ENCODE measurements around the gene FLRT1.

Gene FLRT1

DNA sequence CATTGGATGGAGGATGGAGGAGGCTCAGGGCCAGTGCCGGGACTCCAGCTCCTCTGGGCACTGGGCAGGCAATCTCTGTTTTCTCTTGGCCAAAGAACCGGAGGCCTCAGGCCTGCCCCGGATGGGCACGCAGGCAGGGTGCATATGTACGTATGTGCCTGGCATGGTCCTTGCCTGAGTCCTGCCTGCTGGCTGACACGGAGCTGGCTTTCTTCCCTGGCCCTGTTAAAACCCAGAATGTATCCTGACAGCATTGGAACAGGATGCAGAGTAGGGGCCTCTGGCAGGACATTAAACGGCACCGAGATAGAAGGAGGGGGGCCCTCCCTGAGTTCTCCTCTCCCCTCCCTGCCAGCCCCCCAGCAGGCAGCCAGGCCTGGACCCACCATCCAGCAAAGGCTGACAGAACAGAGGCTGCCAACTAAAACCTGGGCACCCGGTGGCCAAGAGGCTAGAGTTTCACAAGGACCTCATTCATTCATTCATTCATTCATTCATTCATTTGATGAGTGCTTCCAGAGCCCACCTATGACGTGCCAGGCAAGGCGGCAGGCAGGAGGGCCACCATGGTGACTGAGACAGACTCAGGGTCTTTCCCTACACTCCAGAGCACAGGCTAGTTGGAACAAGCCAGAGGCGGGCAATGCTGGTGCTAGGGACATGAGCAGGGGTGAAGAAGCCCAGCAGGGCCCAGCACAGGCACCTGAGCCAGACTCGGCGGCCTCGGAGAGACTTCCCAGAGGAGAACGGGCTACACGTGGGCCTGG is 28.8 kb downstream of the FLRT1 start:
- DNase-seq (ENCODE audit: insufficient read length) (no peak), FAIRE-seq (no peak)
- TF ChIP-seq POLR2AphosphoS5 (IDR thresholded peaks at IDR 0.05; ENCODE audit: low read depth, low read length) = no peak
- TF ChIP-seq TAF1 (IDR thresholded peaks at IDR 0.05; ENCODE audit: borderline replicate concordance, low read depth, low read length) = no peak
- TF ChIP-seq POLR2A (IDR thresholded peaks at IDR 0.05; ENCODE audit: low read depth, low read length) = no peak

DNA sequence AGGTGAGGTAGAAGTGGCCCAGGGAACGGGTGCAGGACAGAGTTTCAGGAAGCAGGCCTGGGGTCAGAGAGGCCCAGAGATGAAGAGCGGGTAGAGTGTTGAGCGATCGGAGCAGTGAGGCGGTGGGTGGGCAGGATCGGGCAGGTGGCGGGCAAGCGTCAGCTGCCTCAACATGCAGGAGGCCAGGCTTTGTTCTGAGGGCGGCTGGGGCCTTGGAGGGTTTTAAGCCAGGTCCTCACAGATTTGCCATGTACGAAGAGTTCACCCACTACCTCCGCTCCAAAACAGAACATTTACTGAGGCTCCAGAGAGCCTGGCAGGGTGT is 29.4 kb downstream of the FLRT1 start:
- FAIRE-seq (no peak), DNase-seq (ENCODE audit: insufficient read length) (no peak)
- TF ChIP-seq POLR2AphosphoS5 (IDR thresholded peaks at IDR 0.05; ENCODE audit: low read depth, low read length) (no peak), POLR2A (IDR thresholded peaks at IDR 0.05; ENCODE audit: low read depth, low read length) (no peak), TAF1 (IDR thresholded peaks at IDR 0.05; ENCODE audit: borderline replicate concordance, low read depth, low read length) (no peak)

DNA sequence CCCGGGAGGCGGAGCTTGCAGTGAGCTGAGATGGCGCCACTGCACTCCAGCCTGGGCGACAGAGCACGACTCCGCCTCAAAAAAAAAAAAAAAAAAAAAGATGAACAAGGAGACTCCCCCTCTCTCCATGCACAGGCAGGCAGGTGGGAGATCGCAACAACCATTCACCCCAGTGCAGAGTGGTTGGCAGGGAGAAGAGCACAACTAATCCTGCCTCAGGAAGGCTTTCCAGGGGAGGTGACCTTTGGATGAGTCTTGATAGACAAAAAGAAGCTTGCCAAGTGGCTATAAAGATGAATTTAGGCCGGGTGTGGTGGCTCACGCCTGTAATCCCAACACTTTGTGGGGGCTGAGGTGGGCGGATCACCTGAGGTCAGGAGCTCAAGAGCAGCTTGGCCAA is 30.0 kb downstream of the FLRT1 start:
- FAIRE-seq (no peak), DNase-seq (ENCODE audit: insufficient read length) (no peak)
- no peak for TF ChIP-seq POLR2A (IDR thresholded peaks at IDR 0.05; ENCODE audit: low read depth, low read length)

GRCh38 chr11:64067230-64067993 is 31.7 kb downstream of the FLRT1 start:
- TF ChIP-seq POLR2A (IDR thresholded peaks at IDR 0.05; ENCODE audit: low read depth, low read length) (no peak), POLR2AphosphoS5 (IDR thresholded peaks at IDR 0.05; ENCODE audit: low read depth, low read length) (no peak), TAF1 (IDR thresholded peaks at IDR 0.05; ENCODE audit: borderline replicate concordance, low read depth, low read length) (no peak)
- no peak for FAIRE-seq
- no peak for DNase-seq (ENCODE audit: insufficient read length)

DNA sequence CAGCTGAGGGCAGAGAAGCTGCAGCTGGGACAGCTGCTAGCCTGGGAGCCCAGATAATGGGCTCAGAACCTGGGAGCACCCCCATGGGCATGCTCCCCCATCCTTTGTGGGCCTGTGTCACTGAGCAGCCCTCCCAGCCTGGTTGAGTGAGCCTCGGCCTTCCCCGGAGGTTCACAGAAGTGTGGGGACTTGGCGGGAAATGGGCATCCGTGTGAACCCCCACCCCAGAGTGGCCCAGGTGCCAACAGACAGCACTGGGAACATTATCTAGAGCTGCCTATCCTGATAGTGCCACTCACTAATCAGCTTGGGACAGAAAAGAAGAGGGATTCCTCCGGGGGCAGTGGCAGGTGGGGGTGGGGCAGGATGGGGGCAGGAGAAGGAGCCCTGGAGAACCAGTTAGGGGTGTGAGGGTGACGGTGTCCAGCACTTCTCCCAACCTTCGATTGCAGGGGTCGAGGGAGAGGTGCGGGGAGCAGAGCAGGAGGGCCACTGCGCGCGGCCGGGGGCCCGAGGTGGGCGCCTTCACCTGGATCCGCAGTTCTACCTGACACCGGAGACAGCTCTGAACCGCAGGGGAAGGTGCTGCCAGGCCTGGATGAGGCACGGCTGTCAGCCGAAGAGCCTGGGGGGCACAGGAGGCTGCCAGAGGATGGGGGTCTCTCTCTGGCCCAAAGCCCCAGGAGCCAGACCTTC is 33.1 kb downstream of the FLRT1 start:
- FAIRE-seq (no peak), DNase-seq (ENCODE audit: insufficient read length) (no peak)
- TF ChIP-seq POLR2AphosphoS5 (IDR thresholded peaks at IDR 0.05; ENCODE audit: low read depth, low read length) (no peak), POLR2A (IDR thresholded peaks at IDR 0.05; ENCODE audit: low read depth, low read length) (no peak), TAF1 (IDR thresholded peaks at IDR 0.05; ENCODE audit: borderline replicate concordance, low read depth, low read length) (no peak)

GRCh38 chr11:64069401-64070313 is 33.9 kb downstream of the FLRT1 start:
- DNase-seq (ENCODE audit: insufficient read length) (no peak), FAIRE-seq (no peak)
- no peak for TF ChIP-seq POLR2A (IDR thresholded peaks at IDR 0.05; ENCODE audit: low read depth, low read length)
- no peak for TF ChIP-seq POLR2AphosphoS5 (IDR thresholded peaks at IDR 0.05; ENCODE audit: low read depth, low read length)
- no peak for TF ChIP-seq TAF1 (IDR thresholded peaks at IDR 0.05; ENCODE audit: borderline replicate concordance, low read depth, low read length)

- DNase-seq (ENCODE audit: insufficient read length) = no peak
- TF ChIP-seq POLR2AphosphoS5 (IDR thresholded peaks at IDR 0.05; ENCODE audit: low read depth, low read length) = no peak
- no peak for TF ChIP-seq POLR2A (IDR thresholded peaks at IDR 0.05; ENCODE audit: low read depth, low read length)
- TF ChIP-seq TAF1 (IDR thresholded peaks at IDR 0.05; ENCODE audit: borderline replicate concordance, low read depth, low read length) = no peak
- no peak for FAIRE-seq
Observed at GRCh38 chr11:64070314-64070681, 34.6 kb downstream of the FLRT1 start.

GRCh38 chr11:64071849-64072248 is 36.1 kb downstream of the FLRT1 start:
- DNase-seq (ENCODE audit: insufficient read length) (no peak), FAIRE-seq (no peak)
- TF ChIP-seq TAF1 (IDR thresholded peaks at IDR 0.05; ENCODE audit: borderline replicate concordance, low read depth, low read length) (no peak), POLR2AphosphoS5 (IDR thresholded peaks at IDR 0.05; ENCODE audit: low read depth, low read length) (no peak), POLR2A (IDR thresholded peaks at IDR 0.05; ENCODE audit: low read depth, low read length) (no peak)

- DNase-seq (ENCODE audit: insufficient read length) (no peak), FAIRE-seq (no peak)
- TF ChIP-seq TAF1 (IDR thresholded peaks at IDR 0.05; ENCODE audit: borderline replicate concordance, low read depth, low read length) (no peak), POLR2AphosphoS5 (IDR thresholded peaks at IDR 0.05; ENCODE audit: low read depth, low read length) (no peak), POLR2A (IDR thresholded peaks at IDR 0.05; ENCODE audit: low read depth, low read length) (no peak)
Observed at GRCh38 chr11:64072403-64072802, 36.7 kb downstream of the FLRT1 start.

GRCh38 chr11:64072871-64073270 is 37.1 kb downstream of the FLRT1 start:
- TF ChIP-seq POLR2AphosphoS5 (IDR thresholded peaks at IDR 0.05; ENCODE audit: low read depth, low read length) = no peak
- no peak for TF ChIP-seq TAF1 (IDR thresholded peaks at IDR 0.05; ENCODE audit: borderline replicate concordance, low read depth, low read length)
- no peak for TF ChIP-seq POLR2A (IDR thresholded peaks at IDR 0.05; ENCODE audit: low read depth, low read length)
- DNase-seq (ENCODE audit: insufficient read length) = no peak
- no peak for FAIRE-seq

DNA sequence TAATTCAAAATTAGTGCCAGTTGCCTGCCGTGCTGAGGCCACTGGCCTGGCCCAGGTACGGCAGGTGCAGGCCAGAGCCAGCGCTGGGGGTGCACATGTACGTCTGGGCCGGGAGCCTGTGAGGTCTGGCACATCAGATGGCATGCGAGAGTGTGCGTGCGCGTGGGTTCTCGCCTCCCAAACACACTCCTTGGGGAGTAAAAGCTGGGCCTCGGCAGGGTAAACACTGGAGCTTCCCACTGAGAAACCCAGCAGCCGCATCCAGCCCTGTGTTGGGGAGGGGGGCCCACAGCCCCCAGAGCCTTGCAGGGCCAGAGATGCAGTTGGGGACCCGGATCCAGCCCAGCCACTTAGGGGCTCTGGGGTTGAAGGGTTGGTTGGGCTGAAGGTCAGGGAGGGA is 37.8 kb downstream of the FLRT1 start:
- TF ChIP-seq TAF1 (IDR thresholded peaks at IDR 0.05; ENCODE audit: borderline replicate concordance, low read depth, low read length) (no peak), POLR2AphosphoS5 (IDR thresholded peaks at IDR 0.05; ENCODE audit: low read depth, low read length) (no peak), POLR2A (IDR thresholded peaks at IDR 0.05; ENCODE audit: low read depth, low read length) (no peak)
- FAIRE-seq = no peak
- DNase-seq (ENCODE audit: insufficient read length) = no peak
